ENCODE measurements around the gene AP4S1. TPM values are rescaled to one million over a fixed set of nuclear protein-coding genes. Genes with fewer than 3 reads are reported as not detected.

Gene AP4S1
- total RNA-seq, 1 donor from 2014 or later: 1.8 TPM

DNA sequence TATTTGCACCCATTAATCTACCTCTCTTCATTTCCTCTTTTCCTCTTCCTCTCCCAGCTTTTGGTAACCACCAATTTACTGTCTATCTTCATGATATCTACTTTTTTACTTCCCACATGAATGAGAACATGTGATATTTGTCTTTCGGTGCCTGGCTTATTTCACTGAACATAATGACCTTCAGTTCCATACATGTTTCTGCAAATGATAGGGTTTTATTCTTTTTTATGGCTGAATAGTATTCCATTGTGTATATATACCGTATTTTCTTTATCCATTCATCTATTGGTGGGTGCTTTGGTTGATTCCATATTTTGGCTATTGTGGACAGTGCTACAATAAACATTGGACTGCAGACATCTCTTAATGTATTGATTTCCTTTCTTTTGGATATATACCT lies 49.7 kb downstream of the AP4S1 start:
- DNase-seq (ENCODE audit: low read depth) (no peak), FAIRE-seq (no peak)
- H3K27me3 ChIP-seq (ENCODE audit: control insufficient read depth, insufficient read depth, low read length): no peaks in the 10 kb centered on the region
- TF ChIP-seq, protein P1, sequence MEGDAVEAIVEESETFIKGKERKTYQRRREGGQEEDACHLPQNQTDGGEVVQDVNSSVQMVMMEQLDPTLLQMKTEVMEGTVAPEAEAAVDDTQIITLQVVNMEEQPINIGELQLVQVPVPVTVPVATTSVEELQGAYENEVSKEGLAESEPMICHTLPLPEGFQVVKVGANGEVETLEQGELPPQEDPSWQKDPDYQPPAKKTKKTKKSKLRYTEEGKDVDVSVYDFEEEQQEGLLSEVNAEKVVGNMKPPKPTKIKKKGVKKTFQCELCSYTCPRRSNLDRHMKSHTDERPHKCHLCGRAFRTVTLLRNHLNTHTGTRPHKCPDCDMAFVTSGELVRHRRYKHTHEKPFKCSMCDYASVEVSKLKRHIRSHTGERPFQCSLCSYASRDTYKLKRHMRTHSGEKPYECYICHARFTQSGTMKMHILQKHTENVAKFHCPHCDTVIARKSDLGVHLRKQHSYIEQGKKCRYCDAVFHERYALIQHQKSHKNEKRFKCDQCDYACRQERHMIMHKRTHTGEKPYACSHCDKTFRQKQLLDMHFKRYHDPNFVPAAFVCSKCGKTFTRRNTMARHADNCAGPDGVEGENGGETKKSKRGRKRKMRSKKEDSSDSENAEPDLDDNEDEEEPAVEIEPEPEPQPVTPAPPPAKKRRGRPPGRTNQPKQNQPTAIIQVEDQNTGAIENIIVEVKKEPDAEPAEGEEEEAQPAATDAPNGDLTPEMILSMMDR (IDR thresholded peaks at IDR 0.05; ENCODE audit: insufficient read depth, low read length, severe bottlenecking): no peak
- H3K4me3 ChIP-seq (ENCODE audit: low read depth, low read length): no peak overlapping the region
- no peaks in the 10 kb centered on the region for H3K36me3 ChIP-seq (ENCODE audit: control insufficient read depth, insufficient read depth, low read length)

GRCh38 chr14:31078766-31079165 lies 53.3 kb downstream of the AP4S1 start:
- Histone ChIP-seq H3K36me3 (ENCODE audit: control insufficient read depth, insufficient read depth, low read length) (no peaks in the 10 kb centered on the region), H3K27me3 (ENCODE audit: control insufficient read depth, insufficient read depth, low read length) (no peaks in the 10 kb centered on the region), H3K4me3 (ENCODE audit: low read depth, low read length) (no peak overlapping the region)
- FAIRE-seq (no peak), DNase-seq (ENCODE audit: low read depth) (no peak)
- TF ChIP-seq, protein P1 (IDR thresholded peaks at IDR 0.05; ENCODE audit: insufficient read depth, low read length, severe bottlenecking): no peak

DNA sequence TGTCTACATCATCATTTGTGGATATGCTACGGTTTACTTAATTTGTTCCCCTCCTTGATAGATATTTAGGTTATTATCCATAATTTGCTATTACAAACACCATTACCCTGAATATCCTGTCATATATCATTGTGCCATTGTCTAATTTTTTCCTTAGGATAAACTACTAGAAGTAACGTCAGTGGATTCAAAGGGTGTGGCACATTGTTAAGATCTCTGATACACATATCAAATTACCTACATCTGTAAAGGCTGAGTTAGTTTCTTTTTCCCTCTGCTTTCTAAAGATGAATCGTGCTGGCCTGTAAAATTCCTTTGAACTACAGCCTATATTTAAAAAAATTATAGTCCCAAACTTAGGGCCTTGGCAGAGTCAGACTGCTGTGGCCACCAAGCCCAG lies 54.6 kb downstream of the AP4S1 start:
- Histone ChIP-seq H3K4me3 (ENCODE audit: low read depth, low read length) (no peak overlapping the region), H3K36me3 (ENCODE audit: control insufficient read depth, insufficient read depth, low read length) (no peaks in the 10 kb centered on the region), H3K27me3 (ENCODE audit: control insufficient read depth, insufficient read depth, low read length) (no peaks in the 10 kb centered on the region)
- DNase-seq (ENCODE audit: low read depth) (peak; percentile 64), FAIRE-seq (no peak)
- TF ChIP-seq, protein P1 (IDR thresholded peaks at IDR 0.05; ENCODE audit: insufficient read depth, low read length, severe bottlenecking): no peak

DNA sequence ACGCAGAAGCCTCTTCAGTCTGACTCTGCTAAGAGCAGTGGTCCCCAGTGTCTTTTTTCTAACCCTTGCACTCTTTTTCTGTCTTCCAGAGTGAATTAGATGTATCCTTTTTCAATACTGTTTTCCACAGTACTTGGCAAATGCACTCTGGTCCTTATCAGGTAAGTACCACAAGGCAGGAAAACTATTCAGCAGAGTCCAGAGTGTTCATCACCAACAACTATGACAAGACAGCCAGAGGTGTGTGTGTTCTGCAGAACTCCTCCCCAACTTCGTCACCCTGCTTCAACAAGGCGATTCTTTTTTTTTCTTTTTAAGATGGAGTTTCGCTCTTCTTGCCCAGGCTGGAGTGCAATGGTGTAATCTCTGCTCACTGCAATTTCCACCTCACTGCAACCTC lies 55.0 kb downstream of the AP4S1 start:
- H3K4me3 ChIP-seq (ENCODE audit: low read depth, low read length): no peak overlapping the region
- H3K27me3 ChIP-seq (ENCODE audit: control insufficient read depth, insufficient read depth, low read length): no peaks in the 10 kb centered on the region
- TF ChIP-seq, protein P1 (IDR thresholded peaks at IDR 0.05; ENCODE audit: insufficient read depth, low read length, severe bottlenecking): no peak
- DNase-seq (ENCODE audit: low read depth) (no peak), FAIRE-seq (no peak)
- H3K36me3 ChIP-seq (ENCODE audit: control insufficient read depth, insufficient read depth, low read length): no peaks in the 10 kb centered on the region

DNA sequence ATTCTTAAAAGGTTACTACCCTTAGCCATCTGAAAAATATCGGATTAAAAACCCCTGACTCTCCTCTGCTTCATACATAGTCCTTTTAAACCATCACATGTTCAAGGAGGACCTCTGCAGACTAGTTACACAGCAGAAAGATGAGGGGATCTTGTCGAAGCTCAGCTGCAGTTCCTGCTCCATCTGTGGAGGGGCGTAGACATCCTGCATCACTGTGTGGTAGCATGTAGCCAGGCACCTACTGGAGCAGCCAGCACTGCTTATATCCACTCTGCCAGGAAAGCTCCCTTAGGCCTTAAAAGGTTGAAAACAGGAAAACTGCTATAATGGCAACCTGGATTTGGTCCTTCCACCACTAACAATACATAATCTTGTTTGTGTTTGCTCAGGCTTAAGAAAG lies 58.3 kb downstream of the AP4S1 start:
- FAIRE-seq (no peak), DNase-seq (ENCODE audit: low read depth) (no peak)
- TF ChIP-seq, protein P1 (IDR thresholded peaks at IDR 0.05; ENCODE audit: insufficient read depth, low read length, severe bottlenecking): no peak
- H3K36me3 ChIP-seq (ENCODE audit: control insufficient read depth, insufficient read depth, low read length): no peaks in the 10 kb centered on the region
- no peaks in the 10 kb centered on the region for H3K27me3 ChIP-seq (ENCODE audit: control insufficient read depth, insufficient read depth, low read length)
- H3K4me3 ChIP-seq (ENCODE audit: low read depth, low read length): no peak overlapping the region

GRCh38 chr14:31084385-31084784 lies 58.9 kb downstream of the AP4S1 start:
- Histone ChIP-seq H3K36me3 (ENCODE audit: control insufficient read depth, insufficient read depth, low read length) (no peaks in the 10 kb centered on the region), H3K27me3 (ENCODE audit: control insufficient read depth, insufficient read depth, low read length) (no peaks in the 10 kb centered on the region), H3K4me3 (ENCODE audit: low read depth, low read length) (no peak overlapping the region)
- TF ChIP-seq, protein P1 (IDR thresholded peaks at IDR 0.05; ENCODE audit: insufficient read depth, low read length, severe bottlenecking): no peak
- no peak for FAIRE-seq
- no peak for DNase-seq (ENCODE audit: low read depth)

Measured in bronchial epithelial cell (primary cell).